Measurements from ENCODE around the gene TRPV2. TPM values are rescaled to one million over a fixed set of nuclear protein-coding genes. Genes with fewer than 3 reads are reported as not detected.

The TRPV2 gene
- total RNA-seq, 1 experiment from 2014 or later = 1.0 TPM

GRCh38 chr17:16374146-16374938 lies 41.0 kb upstream of the TRPV2 start:
- H3K9ac ChIP-seq (ENCODE audit: extremely low read depth, insufficient read length, low read length) = no peak overlapping the region
- no peaks in the 10 kb centered on the region for H3K9me3 ChIP-seq (ENCODE audit: control insufficient read depth, low read depth, low read length)
- H3K23ac ChIP-seq (ENCODE audit: insufficient read length, low read depth, low read length) = no peak overlapping the region
- no peak overlapping the region for H2BK5ac ChIP-seq (ENCODE audit: insufficient read length, low read length)
- no peak overlapping the region for H3K18ac ChIP-seq (ENCODE audit: insufficient read length, low read depth, low read length)
- no peak overlapping the region for H4K91ac ChIP-seq (ENCODE audit: insufficient read length, low read depth, low read length)
- H3T11ph ChIP-seq (ENCODE audit: low read length) = no peak overlapping the region
- H2AFZ ChIP-seq (ENCODE audit: low read length) = no peak overlapping the region
- H3K14ac ChIP-seq (ENCODE audit: insufficient read depth, low read length) = no peak overlapping the region
- no peak overlapping the region for H3K56ac ChIP-seq (ENCODE audit: insufficient read length, low read depth, low read length)
- no peak for DNase-seq
- 0 out of 2 replicates have a peak, but pooled peaks cover 3% of the 10 kb centered on the region for H3K4me1 ChIP-seq (ENCODE audit: insufficient read depth, low read length)
- H3K23me2 ChIP-seq (ENCODE audit: insufficient read length, low read depth, low read length, poor library complexity, severe bottlenecking) = no peaks in the 10 kb centered on the region
- H2BK12ac ChIP-seq (ENCODE audit: insufficient read length, low read depth, low read length) = no peak overlapping the region
- H3K79me2 ChIP-seq (ENCODE audit: insufficient read depth, low read length) = no peaks in the 10 kb centered on the region
- no peak overlapping the region for H2AK5ac ChIP-seq (ENCODE audit: insufficient read length, low read length)
- Mint-ChIP-seq H3K9me3 (no peaks in the 10 kb centered on the region), H3K27ac (no peak overlapping the region), H3K4me3 (no peak overlapping the region), H3K4me1 (peaks cover 0 to 6% of the 10 kb centered on the region in 2 experiments; a peak in 3 of 4 replicates), H3K27me3 (ENCODE audit: low read depth) (no peaks in the 10 kb centered on the region), H3K36me3 (ENCODE audit: insufficient read depth in 1 of 3, low read depth in 3 of 3) (no peaks in the 10 kb centered on the region)
- H4K8ac ChIP-seq (replicated peaks; ENCODE audit: insufficient read length, low read depth, low read length) = no peak overlapping the region
- H2BK120ac ChIP-seq (ENCODE audit: low read depth, low read length, poor library complexity, severe bottlenecking) = no peak overlapping the region
- H2BK20ac ChIP-seq (ENCODE audit: low read depth, low read length, poor library complexity, severe bottlenecking) = no peak overlapping the region
- H3K4me2 ChIP-seq (ENCODE audit: insufficient read depth, insufficient read length, low read length) = no peak overlapping the region
- H2BK15ac ChIP-seq (ENCODE audit: low read depth, low read length) = no peak overlapping the region
- WGBS (ENCODE audit: extremely low coverage, insufficient read length, low lambda C conversion rate) = no CpG with 5 or more reads among the region's 16 CpGs
- H3K27me3 ChIP-seq (ENCODE audit: insufficient read depth, low read length) = no peaks in the 10 kb centered on the region
- no peaks in the 10 kb centered on the region for H3K79me1 ChIP-seq (ENCODE audit: insufficient read depth, low read depth, low read length, poor library complexity, severe bottlenecking)
- no peak for TF ChIP-seq CTCF (conservative IDR thresholded peaks at IDR 0.05)
- no peak overlapping the region for H4K5ac ChIP-seq (ENCODE audit: insufficient read length, low read depth, low read length)
- no peak overlapping the region for H3K27ac ChIP-seq (ENCODE audit: insufficient read length, low read depth, low read length)
- no peak overlapping the region for H3K4ac ChIP-seq (ENCODE audit: low read depth, low read length)
- H4K20me1 ChIP-seq (ENCODE audit: control insufficient read depth, insufficient read depth, insufficient read length) = no peaks in the 10 kb centered on the region
